SKM-1 (cell line): ENCODE measurements around the gene XRCC1.

Experiments
- DNase-seq: peaks from one replicate; lab custom pipeline; 2025; ENCODE audit not compliant: unreplicated experiment; lab: John Stamatoyannopoulos, UW

Gene XRCC1

GRCh38 chr19:43546581-43546980, 28.7 kb downstream of the XRCC1 start:
- DNase-seq = no peak

- no peak for DNase-seq
Measured at GRCh38 chr19:43545981-43546380, 29.3 kb downstream of the XRCC1 start.

- no peak for DNase-seq
Measured at GRCh38 chr19:43545276-43545675, 30.1 kb downstream of the XRCC1 start.

- DNase-seq = no peak
Measured at GRCh38 chr19:43544077-43544476, 31.2 kb downstream of the XRCC1 start.

- no peak for DNase-seq
Measured at GRCh38 chr19:43541920-43542650, 33.2 kb downstream of the XRCC1 start.

- no peak for DNase-seq
Measured at GRCh38 chr19:43540381-43540780, 34.9 kb downstream of the XRCC1 start.

GRCh38 chr19:43538922-43539321, 36.4 kb downstream of the XRCC1 start:
- DNase-seq = no peak

GRCh38 chr19:43534816-43535761, 40.2 kb downstream of the XRCC1 start:
- no peak for DNase-seq

- DNase-seq = no peak
Measured at GRCh38 chr19:43534305-43534815, 41.0 kb downstream of the XRCC1 start.

- no peak for DNase-seq
Measured at GRCh38 chr19:43533546-43534304, 41.6 kb downstream of the XRCC1 start.

- peak; percentile 29 for DNase-seq
Measured at GRCh38 chr19:43532962-43533545, 42.3 kb downstream of the XRCC1 start, which contains the start of gene ZNF575. TSS of gene ZNF575 (plus strand) at chr19:43533188. CDS start at chr19:43534423, 1,235 bp downstream.

GRCh38 chr19:43532571-43532961, 42.8 kb downstream of the XRCC1 start:
- no peak for DNase-seq

- DNase-seq = no peak
Measured at GRCh38 chr19:43527860-43528622, 47.3 kb downstream of the XRCC1 start.

- DNase-seq = no peak
Measured at GRCh38 chr19:43526884-43527859, 48.2 kb downstream of the XRCC1 start, which contains the start of gene ETHE1. TSS of gene ETHE1 (minus strand) at chr19:43527201. CDS start at chr19:43527177, 24 bp downstream.

GRCh38 chr19:43525836-43526771, 49.2 kb downstream of the XRCC1 start:
- DNase-seq = no peak

GRCh38 chr19:43524922-43525835, 50.1 kb downstream of the XRCC1 start:
- no peak for DNase-seq
